AG04450 (cell line): ENCODE data around the gene ZC3H15. TPM values are rescaled to one million over a fixed set of nuclear protein-coding genes. Genes with fewer than 3 reads are reported as not detected.

Experiments
- CTCF ChIA-PET: fragments of 300-600, 350-600 bp; formaldehyde crosslinking; extraction: SDS; loops from one replicate; lab custom pipeline; 2022; ENCODE audit warnings: antibody characterized with exemption, inconsistent platforms; lab: Charles Lee
- POLR2A ChIA-PET: fragments of 350-600 bp; formaldehyde crosslinking; extraction: SDS; loops from one replicate; lab custom pipeline; 2021; ENCODE audit warnings: antibody characterized with exemption, inconsistent platforms; lab: Yijun Ruan, JAX
- DNase-seq: peaks from one replicate; pipeline ENCODE4 v3.0.0-alpha.2; 2011; ENCODE audit warnings: low read depth, low spot score
- H3K27ac ChIP-seq: one replicate; pipeline ENCODE4 v1.5.1; 2012; ENCODE audit warnings: low read depth, low read length, control low read depth
- H3K27me3 ChIP-seq: one replicate; pipeline ENCODE4 v1.6.0; 2012; ENCODE audit warnings: low read length; ENCODE audit not compliant: control insufficient read depth, insufficient read depth
- H3K4me3 ChIP-seq: 2 replicates; pipeline ENCODE4 v1.5.1; 2011; ENCODE audit warnings: mild to moderate bottlenecking, low read depth, low read length, control low read depth
- H3K9me3 ChIP-seq: 2 replicates; pipeline ENCODE4 v1.5.1; 2012; ENCODE audit warnings: low read length; ENCODE audit not compliant: control insufficient read depth, insufficient read depth
- CTCF ChIP-seq: IDR thresholded peaks from 2 replicates; pipeline ENCODE4 v1.5.1; 2011; ENCODE audit warnings: low read depth, low read length, control low read depth, inconsistent platforms
- polyA plus RNA-seq: library from polyadenylated mRNA; depleted of rRNA; stranded (reverse); fragments of >200 nt; gene quantifications from 2 replicates; pipeline ENCODE4 v1.2.3, GENCODE V29; 2011

ZC3H15 gene
- polyA plus RNA-seq, 1 experiment = 107 TPM

- no peak overlapping the region for H3K27ac ChIP-seq
- H3K4me3 ChIP-seq = no peak overlapping the region
- ChIA-PET CTCF (no interaction called here), POLR2A (no interaction called here)
- no peak for DNase-seq
- H3K27me3 ChIP-seq = no peaks in the 10 kb centered on the region
- no peaks in the 10 kb centered on the region; the same call in 1 of the 2 replicates for H3K9me3 ChIP-seq
- no peak for TF ChIP-seq CTCF
Observed at GRCh38 chr2:186477790-186478189, 8.3 kb upstream of the ZC3H15 start.

GRCh38 chr2:186480991-186481390 is 5.1 kb upstream of the ZC3H15 start:
- CTCF ChIA-PET = interaction anchor here (1.3 kb wide), 1 partner anchor 23 kb away, joined by 3 read pairs; no protein-coding TSS in a partner anchor
- TF ChIP-seq CTCF = no peak

GRCh38 chr2:186484062-186484735 is 1.9 kb upstream of the ZC3H15 start:
- POLR2A ChIA-PET = no interaction called here
- no peak for DNase-seq
- H3K27me3 ChIP-seq = no peaks in the 10 kb centered on the region
- CTCF ChIA-PET = no interaction called here
- H3K27ac ChIP-seq = no peak overlapping the region
- H3K4me3 ChIP-seq = no peak overlapping the region
- no peak for TF ChIP-seq CTCF
- no peaks in the 10 kb centered on the region for H3K9me3 ChIP-seq

More at GRCh38 chr2:186480991-186481390, 5.1 kb upstream of the ZC3H15 start:
- no peak overlapping the region for H3K4me3 ChIP-seq
- POLR2A ChIA-PET = interaction anchor here (0.6 kb wide), 1 partner anchor 657 kb away, joined by 11 read pairs; no protein-coding TSS in a partner anchor
- no peaks in the 10 kb centered on the region for H3K9me3 ChIP-seq
- no peaks in the 10 kb centered on the region for H3K27me3 ChIP-seq
- no peak for DNase-seq
- H3K27ac ChIP-seq = no peak overlapping the region

- no peak for TF ChIP-seq CTCF
- POLR2A ChIA-PET = interaction anchor here (0.6 to 1.9 kb wide), 7 partner anchors 24 to 357 kb away, joined by 3 to 11 read pairs (median 4); partner anchors contain the start of gene ITGAV
- peak overlapping the region; percentile 95 for H3K27ac ChIP-seq
- peak overlapping the region; percentile 74 for H3K4me3 ChIP-seq
- H3K27me3 ChIP-seq = no peaks in the 10 kb centered on the region
- no peaks in the 10 kb centered on the region for H3K9me3 ChIP-seq
- CTCF ChIA-PET = interaction anchor here (0.8 kb wide), 1 partner anchor 18 kb away, joined by 6 read pairs; no protein-coding TSS in a partner anchor
- no peak for DNase-seq
Observed at GRCh38 chr2:186485576-186485870, 537 bp upstream of the ZC3H15 start.
